Endometrium (tissue), 2 donors: ENCODE results near the gene PRICKLE2.

ENCODE experiments used
- FAIRE-seq: peaks from 2 replicates; lab custom pipeline; 2012; peaks lifted over from hg19 to GRCh38; lab: Jason Lieb, UNC
- donor health status: control.
- donor health status: control.

The PRICKLE2 gene

GRCh38 chr3:64155328-64155727 lies 69.9 kb downstream of the PRICKLE2 start:
- FAIRE-seq: no peak

- FAIRE-seq: no peak
These were observed 72.4 kb downstream of the PRICKLE2 start for GRCh38 chr3:64152676-64153466.

- FAIRE-seq: no peak
These were observed 73.2 kb downstream of the PRICKLE2 start for GRCh38 chr3:64152086-64152485.

- no peak for FAIRE-seq
These were observed 73.9 kb downstream of the PRICKLE2 start for GRCh38 chr3:64151342-64151871.

- FAIRE-seq: peak; percentile 86
These were observed 74.6 kb downstream of the PRICKLE2 start for GRCh38 chr3:64150623-64151207.

GRCh38 chr3:64149886-64150285 lies 75.4 kb downstream of the PRICKLE2 start:
- no peak for FAIRE-seq

- no peak for FAIRE-seq
These were observed 76.2 kb downstream of the PRICKLE2 start for GRCh38 chr3:64148955-64149653.

GRCh38 chr3:64147211-64147610 lies 78.1 kb downstream of the PRICKLE2 start:
- FAIRE-seq: no peak

- FAIRE-seq: no peak
These were observed 79.8 kb downstream of the PRICKLE2 start for GRCh38 chr3:64145438-64145837.

- FAIRE-seq: no peak
These were observed 80.9 kb downstream of the PRICKLE2 start for GRCh38 chr3:64144241-64144900.

GRCh38 chr3:64143409-64144130 lies 81.7 kb downstream of the PRICKLE2 start:
- peak; percentile 46 for FAIRE-seq

- FAIRE-seq: no peak
These were observed 83.8 kb downstream of the PRICKLE2 start for GRCh38 chr3:64141476-64141875.

- FAIRE-seq: no peak
These were observed 84.6 kb downstream of the PRICKLE2 start for GRCh38 chr3:64140651-64141050.

- no peak for FAIRE-seq
These were observed 86.5 kb downstream of the PRICKLE2 start for GRCh38 chr3:64138656-64139375.

GRCh38 chr3:64138046-64138445 lies 87.2 kb downstream of the PRICKLE2 start:
- FAIRE-seq: no peak

GRCh38 chr3:64134882-64135281 lies 90.4 kb downstream of the PRICKLE2 start:
- FAIRE-seq: no peak

- FAIRE-seq: no peak
These were observed 91.3 kb downstream of the PRICKLE2 start for GRCh38 chr3:64133987-64134386.

- FAIRE-seq: no peak
These were observed 92.0 kb downstream of the PRICKLE2 start for GRCh38 chr3:64133272-64133671.

GRCh38 chr3:64131725-64132469 lies 93.4 kb downstream of the PRICKLE2 start:
- FAIRE-seq: no peak

- FAIRE-seq: no peak
These were observed 94.8 kb downstream of the PRICKLE2 start for GRCh38 chr3:64130436-64130835.
